Fibroblast of the aortic adventitia (primary cell): ENCODE measurements around the gene SLC39A1. TPM values are rescaled to one million over a fixed set of nuclear protein-coding genes. Genes with fewer than 3 reads are reported as not detected.

ENCODE experiments used
- DNase-seq: peaks from one replicate; pipeline ENCODE4 v3.0.0-alpha.2; 2010; ENCODE audit warnings: low read depth
- H3K4me3 ChIP-seq: 2 replicates; pipeline ENCODE4 v1.5.1; 2011; ENCODE audit warnings: low read depth, mild to moderate bottlenecking, control low read depth, low read length, moderate library complexity
- total RNA-seq: library from RNA; depleted of rRNA; stranded (reverse); fragments of >200 nt; gene quantifications from 2 replicates; pipeline ENCODE4 v1.2.3, GENCODE V29; 2012; ENCODE audit warnings: low replicate concordance
- TF ChIP-seq, protein P1 (sequence below): IDR thresholded peaks from 2 replicates; pipeline ENCODE4 v1.5.1; 2011; ENCODE audit warnings: mild to moderate bottlenecking, low read length, control low read depth, inconsistent platforms; ENCODE audit not compliant: insufficient read depth

Gene SLC39A1
- total RNA-seq, 1 donor, result 85.9 TPM

DNA sequence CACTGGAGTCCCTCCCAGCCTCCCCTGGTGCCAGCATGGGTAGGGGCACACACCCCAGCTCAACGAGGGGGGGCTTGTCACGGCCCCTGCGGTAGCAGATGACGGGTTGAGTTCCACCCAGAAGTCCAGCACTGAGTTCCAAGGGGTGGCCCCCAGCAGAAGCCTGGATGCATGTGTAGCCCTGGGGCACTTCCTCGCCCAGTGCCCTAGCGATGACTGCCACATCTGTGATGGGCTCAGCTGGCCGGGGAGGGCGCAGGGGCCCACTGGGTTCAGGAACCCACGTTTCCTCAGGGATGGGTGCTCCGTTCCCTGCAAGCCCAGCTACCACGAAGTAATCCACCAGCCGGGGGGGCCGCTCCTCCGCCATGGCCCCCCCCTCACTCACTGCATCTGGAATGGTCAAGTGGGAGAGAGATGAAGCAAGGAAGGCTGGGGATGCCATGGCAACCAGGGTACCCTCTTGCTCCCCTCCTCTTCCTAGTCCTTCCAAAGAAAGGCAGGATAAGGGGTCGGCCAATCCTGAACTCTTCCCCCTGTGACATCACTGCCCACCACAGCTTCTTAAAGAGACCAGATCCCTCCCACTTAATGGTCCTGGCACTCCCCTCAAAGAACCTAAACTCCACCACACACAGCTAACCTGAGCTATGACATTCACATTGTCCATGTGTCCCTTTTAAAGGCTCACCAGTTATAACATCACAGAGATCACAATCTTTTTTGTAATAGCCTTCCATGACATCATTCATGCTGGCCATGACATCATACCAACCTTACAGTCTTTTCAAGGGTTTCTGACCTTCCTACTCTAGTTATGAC, 19.1 kb downstream of the SLC39A1 start:
- DNase-seq, result no peak
- TF ChIP-seq, protein P1, sequence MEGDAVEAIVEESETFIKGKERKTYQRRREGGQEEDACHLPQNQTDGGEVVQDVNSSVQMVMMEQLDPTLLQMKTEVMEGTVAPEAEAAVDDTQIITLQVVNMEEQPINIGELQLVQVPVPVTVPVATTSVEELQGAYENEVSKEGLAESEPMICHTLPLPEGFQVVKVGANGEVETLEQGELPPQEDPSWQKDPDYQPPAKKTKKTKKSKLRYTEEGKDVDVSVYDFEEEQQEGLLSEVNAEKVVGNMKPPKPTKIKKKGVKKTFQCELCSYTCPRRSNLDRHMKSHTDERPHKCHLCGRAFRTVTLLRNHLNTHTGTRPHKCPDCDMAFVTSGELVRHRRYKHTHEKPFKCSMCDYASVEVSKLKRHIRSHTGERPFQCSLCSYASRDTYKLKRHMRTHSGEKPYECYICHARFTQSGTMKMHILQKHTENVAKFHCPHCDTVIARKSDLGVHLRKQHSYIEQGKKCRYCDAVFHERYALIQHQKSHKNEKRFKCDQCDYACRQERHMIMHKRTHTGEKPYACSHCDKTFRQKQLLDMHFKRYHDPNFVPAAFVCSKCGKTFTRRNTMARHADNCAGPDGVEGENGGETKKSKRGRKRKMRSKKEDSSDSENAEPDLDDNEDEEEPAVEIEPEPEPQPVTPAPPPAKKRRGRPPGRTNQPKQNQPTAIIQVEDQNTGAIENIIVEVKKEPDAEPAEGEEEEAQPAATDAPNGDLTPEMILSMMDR, result no peak

DNA sequence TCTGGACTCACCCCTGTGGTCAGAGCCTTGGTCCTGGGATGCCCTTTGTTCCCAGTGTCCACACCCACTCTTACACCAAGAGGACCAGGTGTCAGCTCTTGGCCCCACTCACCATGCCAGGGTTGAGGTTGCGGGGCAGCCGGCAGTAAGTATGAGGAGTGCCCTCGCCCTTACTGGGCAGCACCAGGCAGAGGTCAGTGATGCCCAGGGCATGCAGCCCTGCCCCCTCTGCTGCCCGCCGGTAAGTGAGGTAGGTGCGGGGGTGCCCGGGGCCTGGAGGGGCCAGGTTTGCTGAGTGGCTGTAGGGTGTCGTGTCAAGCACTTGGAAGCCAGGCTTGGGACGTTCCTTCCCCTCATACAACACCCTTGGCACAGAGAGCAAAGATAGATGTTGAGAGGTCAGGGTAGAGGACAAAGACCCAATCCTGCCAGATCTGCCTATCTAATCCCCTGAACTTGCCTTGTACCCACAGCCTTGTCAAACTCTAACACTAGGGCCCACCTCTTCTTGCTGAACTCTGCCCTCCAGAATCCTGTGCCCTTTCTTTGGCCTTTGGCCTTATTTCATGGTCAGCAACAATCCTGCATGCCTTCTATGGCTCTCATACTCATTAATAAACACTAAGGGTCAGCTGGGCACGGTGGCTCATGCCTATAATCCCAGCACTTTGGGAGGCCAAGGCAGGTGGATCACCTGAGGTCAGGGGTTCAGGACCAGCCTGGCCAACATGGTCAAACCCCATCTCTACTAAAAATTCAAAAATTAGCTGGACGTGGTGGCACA, 20.4 kb downstream of the SLC39A1 start:
- TF ChIP-seq, protein P1, result no peak
- no peak for DNase-seq
- H3K4me3 ChIP-seq, result no peak overlapping the region

More for the DNA sequence above, 19.1 kb downstream of the SLC39A1 start:
- H3K4me3 ChIP-seq, result no peak overlapping the region

DNA sequence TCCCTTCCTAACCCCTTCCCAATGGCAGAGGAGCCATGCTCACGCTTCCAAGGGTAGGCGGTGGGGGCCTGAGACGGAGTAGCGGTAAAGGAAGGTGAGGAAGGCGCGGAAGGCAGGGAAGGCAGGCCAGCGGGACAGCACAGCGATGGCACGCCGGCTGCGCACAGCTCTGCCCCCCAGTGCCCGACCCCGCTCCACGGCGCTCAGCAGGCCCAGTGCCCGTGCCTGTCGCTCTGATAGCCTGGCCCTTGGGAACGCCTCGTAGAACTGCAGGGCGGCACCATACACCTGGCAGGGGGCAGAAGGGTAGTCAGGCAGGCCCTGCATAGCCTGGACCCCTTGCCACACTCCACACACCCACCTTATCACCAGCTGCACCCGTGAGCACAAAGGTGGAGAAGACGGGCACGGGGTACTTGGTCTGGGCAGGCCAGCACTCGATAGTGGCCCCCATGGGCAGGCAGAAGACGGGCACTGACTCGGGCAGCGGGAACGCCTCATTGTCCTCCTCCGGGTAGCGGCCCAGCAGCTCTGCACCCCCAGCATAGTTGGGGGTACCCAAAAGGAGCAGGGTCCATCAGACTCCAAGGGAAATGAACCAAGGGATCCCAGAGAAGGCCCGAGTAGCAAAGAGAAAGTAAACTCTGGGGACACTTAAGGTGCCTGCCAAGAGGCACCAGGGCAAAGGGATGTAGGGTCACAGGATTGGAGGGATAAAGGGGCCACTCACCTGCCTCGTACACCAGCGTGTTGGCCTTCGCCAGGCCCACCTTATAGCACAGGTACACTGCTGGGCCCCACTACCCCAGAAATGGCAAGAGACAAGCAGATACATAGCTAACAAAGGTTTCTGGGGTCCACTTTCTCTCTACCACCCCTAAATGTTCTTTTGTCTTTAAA, 21.3 kb downstream of the SLC39A1 start:
- TF ChIP-seq, protein P1, result no peak
- DNase-seq, result no peak
- no peak overlapping the region for H3K4me3 ChIP-seq

DNA sequence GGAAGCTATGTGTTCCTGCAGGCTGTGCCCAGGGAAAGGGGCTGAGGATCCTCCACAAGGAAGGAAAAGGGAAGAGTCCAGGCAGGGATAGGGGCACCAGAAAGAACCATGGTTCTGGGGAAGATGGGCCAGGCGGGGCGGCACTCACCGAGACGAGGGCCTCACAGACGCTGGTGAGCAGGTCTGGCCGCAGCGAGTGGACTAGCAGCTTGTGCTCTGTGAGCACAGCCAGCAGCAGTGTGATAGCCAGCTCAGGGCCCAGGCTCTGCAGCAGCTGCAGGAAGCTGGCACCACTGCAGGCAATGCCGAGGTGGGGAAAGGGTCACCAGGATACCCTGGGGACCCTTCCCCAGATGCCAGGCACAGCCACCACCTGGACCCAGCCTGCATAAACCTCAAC, 22.6 kb downstream of the SLC39A1 start:
- DNase-seq, result no peak
- TF ChIP-seq, protein P1, result no peak
- H3K4me3 ChIP-seq, result no peak overlapping the region

DNA sequence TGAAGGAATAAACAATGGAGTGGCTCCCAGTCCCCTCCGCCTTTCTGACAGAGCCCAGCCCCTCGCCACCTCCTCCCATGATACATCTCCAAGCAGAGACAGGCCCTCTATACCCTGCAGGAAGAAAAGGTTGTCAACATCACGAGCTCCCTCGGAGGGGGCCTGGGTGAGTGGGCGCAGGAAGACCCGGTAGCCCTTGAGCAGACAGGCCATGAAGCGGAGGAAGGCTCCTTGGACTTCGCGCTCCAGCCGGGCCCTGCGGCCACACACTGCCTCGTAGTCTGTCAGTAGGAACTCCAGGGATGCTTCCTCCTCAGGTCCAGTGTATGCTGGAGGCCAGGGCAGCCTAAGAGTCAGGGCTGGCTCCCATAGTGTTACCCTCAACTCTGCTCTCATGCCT, 23.9 kb downstream of the SLC39A1 start:
- TF ChIP-seq, protein P1, result no peak
- no peak overlapping the region for H3K4me3 ChIP-seq
- DNase-seq, result no peak

DNA sequence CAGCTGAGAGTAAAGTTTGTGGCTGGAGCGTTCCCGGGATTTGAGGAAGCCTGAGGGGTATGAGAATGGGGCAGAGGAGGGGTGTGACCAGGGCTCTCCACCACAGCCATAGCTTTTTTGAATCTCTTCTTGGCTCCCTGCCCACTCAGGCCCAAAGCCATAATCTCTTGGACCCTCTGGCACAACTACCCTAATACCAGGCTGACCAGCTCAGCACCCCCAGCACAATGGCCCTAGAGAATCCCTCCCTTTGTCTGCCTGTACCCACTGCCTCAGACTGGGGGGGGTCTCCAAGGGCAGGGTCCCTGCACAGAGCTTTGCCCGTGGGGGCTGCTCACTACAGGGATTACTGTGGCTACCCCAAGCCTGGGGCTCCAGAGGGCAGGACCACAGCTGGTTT, 24.3 kb downstream of the SLC39A1 start:
- DNase-seq, result no peak
- no peak overlapping the region for H3K4me3 ChIP-seq
- TF ChIP-seq, protein P1, result no peak
